NB4 (cell line): ENCODE measurements around the gene SSBP4.

Experiments
- CTCF ChIP-seq: IDR thresholded peaks from one replicate; pipeline ENCODE4 v1.5.1; 2012; ENCODE audit warnings: low read depth, low read length
- MYC ChIP-seq: IDR thresholded peaks from 2 replicates; pipeline ENCODE4 v1.6.1; 2011; ENCODE audit warnings: low read depth, low read length
- POLR2A ChIP-seq: IDR thresholded peaks from 2 replicates; pipeline ENCODE4 v1.6.1; 2011; ENCODE audit warnings: mild to moderate bottlenecking; ENCODE audit not compliant: insufficient read length; ENCODE audit errors: extremely low read depth

- TF ChIP-seq CTCF (no peak), POLR2A (no peak), MYC (no peak)
Observed at GRCh38 chr19:18468517-18468916, 49.3 kb downstream of the SSBP4 start.
